ENCODE data around the gene PTPRD.

DNA sequence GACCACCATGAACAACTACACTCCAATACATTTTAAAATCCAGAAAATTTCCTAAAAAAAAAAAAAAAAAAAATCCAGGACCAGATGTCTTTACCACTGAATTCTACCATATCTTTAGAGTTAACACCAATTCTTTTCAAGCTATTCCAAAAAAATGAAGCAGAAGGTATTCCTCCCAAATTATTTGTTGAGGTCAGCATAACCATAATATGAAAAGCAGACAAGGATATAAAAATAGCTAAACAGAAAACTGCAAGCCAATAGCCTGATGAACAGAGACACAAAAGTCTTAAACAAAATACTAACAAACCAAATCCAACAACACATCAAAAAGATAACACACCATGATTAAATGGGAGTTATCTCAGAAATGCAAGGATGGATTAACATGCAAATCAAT, 695.4 kb downstream of the PTPRD start:
- TF ChIP-seq, protein P1, sequence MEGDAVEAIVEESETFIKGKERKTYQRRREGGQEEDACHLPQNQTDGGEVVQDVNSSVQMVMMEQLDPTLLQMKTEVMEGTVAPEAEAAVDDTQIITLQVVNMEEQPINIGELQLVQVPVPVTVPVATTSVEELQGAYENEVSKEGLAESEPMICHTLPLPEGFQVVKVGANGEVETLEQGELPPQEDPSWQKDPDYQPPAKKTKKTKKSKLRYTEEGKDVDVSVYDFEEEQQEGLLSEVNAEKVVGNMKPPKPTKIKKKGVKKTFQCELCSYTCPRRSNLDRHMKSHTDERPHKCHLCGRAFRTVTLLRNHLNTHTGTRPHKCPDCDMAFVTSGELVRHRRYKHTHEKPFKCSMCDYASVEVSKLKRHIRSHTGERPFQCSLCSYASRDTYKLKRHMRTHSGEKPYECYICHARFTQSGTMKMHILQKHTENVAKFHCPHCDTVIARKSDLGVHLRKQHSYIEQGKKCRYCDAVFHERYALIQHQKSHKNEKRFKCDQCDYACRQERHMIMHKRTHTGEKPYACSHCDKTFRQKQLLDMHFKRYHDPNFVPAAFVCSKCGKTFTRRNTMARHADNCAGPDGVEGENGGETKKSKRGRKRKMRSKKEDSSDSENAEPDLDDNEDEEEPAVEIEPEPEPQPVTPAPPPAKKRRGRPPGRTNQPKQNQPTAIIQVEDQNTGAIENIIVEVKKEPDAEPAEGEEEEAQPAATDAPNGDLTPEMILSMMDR (IDR thresholded peaks at IDR 0.05), result no peak
- no peak for TF ChIP-seq POLR2AphosphoS5 (IDR thresholded peaks at IDR 0.05; ENCODE audit: low read depth, low read length)
- no peak for TF ChIP-seq SIN3A (IDR thresholded peaks at IDR 0.05; ENCODE audit: borderline replicate concordance, insufficient read depth, low read depth, low read length)
- no peak for TF ChIP-seq TCF7L2 (IDR thresholded peaks at IDR 0.05; ENCODE audit: low read depth, low read length)
